B cell (primary cell): ENCODE data around the gene USP48. TPM values are rescaled to one million over a fixed set of nuclear protein-coding genes. Genes with fewer than 3 reads are reported as not detected.

Source experiments
- ATAC-seq: fragments of 200-7000 bp; cut with Tn5 transposase; one replicate; pipeline ENCODE4 v1.10.0; 2021; ENCODE audit warnings: low read depth, mild to moderate bottlenecking, moderate number of reproducible peaks, moderate library complexity
- CTCF ChIA-PET: fragments of 350-600 bp; sonication (Branson Sonifier 250); formaldehyde crosslinking; loops from one replicate; lab custom pipeline; 2021; ENCODE audit warnings: antibody characterized with exemption, inconsistent platforms; lab: Charles Lee
- POLR2A ChIA-PET: fragments of 350-600 bp; sonication (Branson Sonifier 250); formaldehyde crosslinking; loops from one replicate; lab custom pipeline; 2021; ENCODE audit warnings: antibody characterized with exemption; lab: Charles Lee
- DNase-seq: peaks from one replicate; pipeline ENCODE4 v3.0.0; 2013
- H2AFZ ChIP-seq: 2 replicates; pipeline ENCODE4 v1.6.1; 2012; ENCODE audit warnings: mild to moderate bottlenecking, low read depth, low read length; ENCODE audit not compliant: insufficient read depth, poor library complexity, severe bottlenecking
- H3K27ac ChIP-seq, 2 donors: 1 replicate in 1 of 2; 2 replicates in 1 of 2; pipeline ENCODE4 v1.5.1; 2012 to 2013; ENCODE audit warnings: low read length in 2 of 2, mild to moderate bottlenecking in 2 of 2, moderate library complexity in 1 of 2
- H3K27me3 ChIP-seq, 4 experiments: fragments of 200-600 bp in 1 of 4; sonication (generic) in 1 of 4; replicated peaks in 1 of 4; 1 replicate in 2 of 4; 2 replicates in 2 of 4; pipeline versions ENCODE4 v1.6.1 to v1.7.0; 2013 to 2016; ENCODE audit warnings: low read length in 3 of 4, mild to moderate bottlenecking in 2 of 4, mixed read lengths in 1 of 4, moderate library complexity in 1 of 4; ENCODE audit not compliant: insufficient read depth in 4 of 4, control insufficient read depth in 3 of 4; ENCODE audit errors: control extremely low read depth in 1 of 4
- H3K36me3 ChIP-seq, 2 experiments: replicated peaks in 1 of 2; 1 replicate in 1 of 2; 2 replicates in 1 of 2; pipeline versions ENCODE4 v1.6.1 to v1.7.1; 2013; ENCODE audit warnings: low read length in 1 of 2; ENCODE audit not compliant: insufficient read depth in 2 of 2, control insufficient read depth in 1 of 2; ENCODE audit errors: control extremely low read depth in 1 of 2, extremely low read depth in 1 of 2
- H3K4me1 ChIP-seq, 2 donors: fragments of 200-600 bp in 1 of 2; sonication (generic) in 1 of 2; 1 replicate in 1 of 2; 2 replicates in 1 of 2; pipeline versions ENCODE4 v1.5.1 to v1.6.1; 2013 to 2017; ENCODE audit warnings: low read length in 2 of 2; ENCODE audit not compliant: control insufficient read depth in 2 of 2, insufficient read depth in 2 of 2
- H3K4me2 ChIP-seq: replicated peaks from 2 replicates; pipeline ENCODE3; 2012; ENCODE audit warnings: mild to moderate bottlenecking, low read depth, low read length; ENCODE audit not compliant: poor library complexity, severe bottlenecking
- H3K4me3 ChIP-seq, 5 experiments: fragments of 200-600 bp in 1 of 5; sonication (generic) in 1 of 5; 1 replicate in 3 of 5; 2 replicates in 2 of 5; pipeline versions ENCODE4 v1.5.1 to v1.7.0; 2011 to 2016; ENCODE audit warnings: low read length in 4 of 5, mild to moderate bottlenecking in 4 of 5, low read depth in 2 of 5, control low read depth in 1 of 5, moderate library complexity in 1 of 5; ENCODE audit not compliant: insufficient read depth in 1 of 5; ENCODE audit errors: control extremely low read depth in 1 of 5, extremely low read depth in 1 of 5
- H3K79me2 ChIP-seq: fragments of 200-600 bp; sonication (generic); one replicate; pipeline ENCODE4 v1.6.0; 2016; ENCODE audit warnings: low read length; ENCODE audit not compliant: control insufficient read depth, insufficient read depth
- H3K9ac ChIP-seq: fragments of 200-600 bp; sonication (generic); 2 replicates; pipeline ENCODE4 v1.6.1; 2017; ENCODE audit warnings: mild to moderate bottlenecking, low read length, moderate library complexity
- H3K9me3 ChIP-seq, 3 donors: one replicate each; pipeline versions ENCODE4 v1.6.1 to v1.7.1; 2013; ENCODE audit warnings: low read length in 2 of 3; ENCODE audit not compliant: control insufficient read depth in 2 of 3, insufficient read depth in 1 of 3; ENCODE audit errors: control extremely low read depth in 1 of 3
- H4K20me1 ChIP-seq: 2 replicates; pipeline ENCODE4 v1.6.0; 2012; ENCODE audit warnings: mild to moderate bottlenecking, low read length; ENCODE audit not compliant: insufficient read depth, control insufficient read depth, poor library complexity, severe bottlenecking
- H3K27ac Mint-ChIP-seq: one replicate; pipeline ENCODE4 v1.8.0; 2021; ENCODE audit warnings: mixed read lengths
- H3K27me3 Mint-ChIP-seq: one replicate; pipeline ENCODE4 v1.8.0; 2021; ENCODE audit warnings: mixed read lengths
- H3K4me1 Mint-ChIP-seq: one replicate; pipeline ENCODE4 v1.8.0; 2021; ENCODE audit warnings: mixed read lengths
- H3K4me3 Mint-ChIP-seq: one replicate; pipeline ENCODE4 v1.8.0; 2021; ENCODE audit warnings: mixed read lengths
- H3K9me3 Mint-ChIP-seq: one replicate; pipeline ENCODE4 v1.8.0; 2022; ENCODE audit warnings: mixed read lengths; ENCODE audit not compliant: insufficient read depth
- EZH2 ChIP-seq: IDR thresholded peaks from 2 replicates; pipeline ENCODE4 v1.6.1; 2012; ENCODE audit warnings: borderline replicate concordance, low read depth, mild to moderate bottlenecking, moderate library complexity, low read length; ENCODE audit not compliant: insufficient read depth, poor library complexity, severe bottlenecking
- whole genome bisulfite sequencing: methylation state at CpG from one replicate; pipeline ENCODE4 v1.1.5; 2013; ENCODE audit warnings: missing lambda C conversion rate; ENCODE audit not compliant: insufficient coverage; 5-methylcytosine and 5-hydroxymethylcytosine counted together
- intact Hi-C: fragments of 100-400 bp; cut with micrococcal nuclease; formaldehyde crosslinking; loops from one replicate; pipeline ENCODE4 v1.10.0; 2022
- polyA plus RNA-seq: library from polyadenylated mRNA; depleted of rRNA; stranded (reverse); fragments of >200 nt; gene quantifications from 2 replicates; pipeline ENCODE4 v1.2.3, GENCODE V29; 2012
- total RNA-seq, 2 donors: library from RNA; stranded (reverse); fragments of 120-200 nt in 1 of 2; gene quantifications; 1 replicate in 1 of 2; 2 replicates in 1 of 2; pipeline versions ENCODE4 v1.2.3 to v1.2.4, GENCODE V29; 2013 to 2022
- TF ChIP-seq, protein P1 (sequence below): fragments of 200-600 bp; IDR thresholded peaks from one replicate; pipeline ENCODE4 v1.8.0; 2022; ENCODE audit warnings: antibody characterized with exemption, mild to moderate bottlenecking

Gene USP48
- total and polyA plus RNA-seq, 2 donors (not counting 1 experiment from before 2014, with no cell fraction given) = 21.2 to 135 TPM

DNA sequence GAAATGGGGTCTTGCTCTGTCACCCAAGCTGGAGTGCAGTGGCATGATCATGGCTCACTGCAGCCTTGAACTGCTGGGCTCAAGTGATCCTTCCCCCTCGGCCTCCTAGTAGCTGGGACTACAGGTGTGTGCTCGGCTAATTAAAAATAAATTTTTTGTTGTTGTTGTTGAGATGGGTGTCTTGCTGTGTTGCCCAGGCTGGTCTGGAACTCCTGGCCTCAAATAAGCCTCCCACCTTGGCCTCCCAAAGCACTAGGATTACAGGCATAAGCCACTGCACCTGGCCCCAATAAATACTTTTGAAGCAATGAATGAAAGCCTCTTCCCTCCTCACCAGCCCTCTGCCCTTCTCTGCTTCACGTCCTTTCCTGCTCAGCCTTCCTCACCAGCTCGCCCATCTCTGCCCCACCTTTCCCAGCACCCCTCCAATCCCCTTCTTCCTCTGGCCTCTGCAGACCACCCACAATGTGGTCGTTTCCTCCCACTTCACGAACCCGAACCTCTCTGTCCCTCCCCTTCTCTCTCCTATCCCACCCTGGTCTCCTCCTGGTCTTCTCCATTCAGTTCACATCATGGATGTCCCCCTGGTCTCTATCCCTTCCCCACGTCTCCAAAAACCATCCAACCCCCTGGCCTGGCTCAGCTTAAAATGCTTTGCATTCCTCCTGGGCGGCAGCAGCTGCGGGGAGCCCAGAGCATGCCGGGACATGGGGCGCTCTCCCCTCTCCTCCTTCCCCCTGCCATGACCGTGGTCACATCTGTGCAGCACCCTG lies 152.2 kb downstream of the USP48 start:
- DNase-seq = no peak
- H2AFZ ChIP-seq = no peak overlapping the region
- H3K4me1 ChIP-seq = no peaks in the 10 kb centered on the region
- TF ChIP-seq, protein P1, sequence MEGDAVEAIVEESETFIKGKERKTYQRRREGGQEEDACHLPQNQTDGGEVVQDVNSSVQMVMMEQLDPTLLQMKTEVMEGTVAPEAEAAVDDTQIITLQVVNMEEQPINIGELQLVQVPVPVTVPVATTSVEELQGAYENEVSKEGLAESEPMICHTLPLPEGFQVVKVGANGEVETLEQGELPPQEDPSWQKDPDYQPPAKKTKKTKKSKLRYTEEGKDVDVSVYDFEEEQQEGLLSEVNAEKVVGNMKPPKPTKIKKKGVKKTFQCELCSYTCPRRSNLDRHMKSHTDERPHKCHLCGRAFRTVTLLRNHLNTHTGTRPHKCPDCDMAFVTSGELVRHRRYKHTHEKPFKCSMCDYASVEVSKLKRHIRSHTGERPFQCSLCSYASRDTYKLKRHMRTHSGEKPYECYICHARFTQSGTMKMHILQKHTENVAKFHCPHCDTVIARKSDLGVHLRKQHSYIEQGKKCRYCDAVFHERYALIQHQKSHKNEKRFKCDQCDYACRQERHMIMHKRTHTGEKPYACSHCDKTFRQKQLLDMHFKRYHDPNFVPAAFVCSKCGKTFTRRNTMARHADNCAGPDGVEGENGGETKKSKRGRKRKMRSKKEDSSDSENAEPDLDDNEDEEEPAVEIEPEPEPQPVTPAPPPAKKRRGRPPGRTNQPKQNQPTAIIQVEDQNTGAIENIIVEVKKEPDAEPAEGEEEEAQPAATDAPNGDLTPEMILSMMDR = no peak
- no peak for TF ChIP-seq EZH2
- Mint-ChIP-seq H3K9me3 (no peaks in the 10 kb centered on the region), H3K27ac (no peak overlapping the region), H3K27me3 (peaks cover 24% of the 10 kb centered on the region), H3K4me1 (no peaks in the 10 kb centered on the region), H3K4me3 (no peak overlapping the region)
- no peaks in the 10 kb centered on the region for H3K79me2 ChIP-seq
- H3K27me3 ChIP-seq = peaks cover 0 to 17% (median 0%) of the 10 kb centered on the region in 4 experiments
- no peak overlapping the region for H3K4me3 ChIP-seq
- intact Hi-C loops = no loop called here
- H3K27ac ChIP-seq = no peak overlapping the region
- ChIA-PET POLR2A (no interaction called here), CTCF (no interaction called here)
- no peak overlapping the region for H3K9ac ChIP-seq
- no peaks in the 10 kb centered on the region for H3K36me3 ChIP-seq
- no peaks in the 10 kb centered on the region for H4K20me1 ChIP-seq
- no peaks in the 10 kb centered on the region for H3K9me3 ChIP-seq
- WGBS = 77% methylated on average over 11 of the region's 13 CpGs
- no peak overlapping the region for H3K4me2 ChIP-seq
- ATAC-seq = no peak

GRCh38 chr1:21629971-21630370 lies 153.0 kb downstream of the USP48 start:
- no peak for DNase-seq
- ATAC-seq = no peak
- intact Hi-C loops = no loop called here
- no peak overlapping the region for H3K27ac ChIP-seq
- CTCF ChIA-PET = no interaction called here
- H3K4me2 ChIP-seq = no peak overlapping the region
- Mint-ChIP-seq H3K4me1 (no peaks in the 10 kb centered on the region), H3K4me3 (no peak overlapping the region), H3K27me3 (peaks cover 20% of the 10 kb centered on the region), H3K9me3 (no peaks in the 10 kb centered on the region), H3K27ac (no peak overlapping the region)
- WGBS = no CpG with 5 or more reads among the region's 4 CpGs
- peaks cover 0 to 11% (median 0%) of the 10 kb centered on the region in 4 experiments for H3K27me3 ChIP-seq
- POLR2A ChIA-PET = no interaction called here
- no peaks in the 10 kb centered on the region for H3K9me3 ChIP-seq
- TF ChIP-seq, protein P1 = no peak
- TF ChIP-seq EZH2 = no peak
- H3K4me1 ChIP-seq = no peaks in the 10 kb centered on the region
- no peak overlapping the region for H3K9ac ChIP-seq
- no peak overlapping the region for H3K4me3 ChIP-seq
- H4K20me1 ChIP-seq = no peaks in the 10 kb centered on the region
- no peak overlapping the region for H2AFZ ChIP-seq
- no peaks in the 10 kb centered on the region for H3K79me2 ChIP-seq
- H3K36me3 ChIP-seq = no peaks in the 10 kb centered on the region
